NCI-H146 treated with DMSO at 0.1 percent for 48 hours (cell line): ENCODE measurements around the gene LALBA.
"Not testable (repeated sequence)": the region's sequence is repeated elsewhere in the genome, so short reads cannot be mapped to it uniquely, and the experiment has no call there.

Source experiments
- DNase-seq: peaks from one replicate; lab custom pipeline; 2025; ENCODE audit not compliant: unreplicated experiment; lab: John Stamatoyannopoulos, UW

The LALBA gene

DNA sequence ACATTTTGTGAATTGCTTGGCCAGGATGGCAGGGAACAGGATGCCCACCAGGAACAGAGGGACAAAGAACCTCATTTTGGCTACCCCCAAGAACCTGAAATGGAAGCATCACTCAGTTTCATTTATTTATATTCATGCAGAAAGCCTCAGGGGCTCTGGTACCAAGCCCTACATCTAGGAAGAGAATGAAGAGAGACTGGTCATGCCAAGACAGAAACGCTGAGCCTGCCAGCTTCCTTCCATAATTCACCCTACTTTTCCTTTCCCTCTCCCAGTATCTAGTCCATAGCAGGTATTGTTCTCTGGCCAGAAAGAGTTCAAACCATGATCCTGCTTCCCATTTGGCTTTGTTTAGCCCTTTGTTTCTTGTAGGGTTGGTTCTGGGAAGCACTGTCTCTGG lies at the start of gene LALBA:
Gene LALBA (minus strand): TSS at position 101 of the 400 bp plus-strand sequence. CDS start 26 bp downstream, at position 75.
- DNase-seq = no peak

DNA sequence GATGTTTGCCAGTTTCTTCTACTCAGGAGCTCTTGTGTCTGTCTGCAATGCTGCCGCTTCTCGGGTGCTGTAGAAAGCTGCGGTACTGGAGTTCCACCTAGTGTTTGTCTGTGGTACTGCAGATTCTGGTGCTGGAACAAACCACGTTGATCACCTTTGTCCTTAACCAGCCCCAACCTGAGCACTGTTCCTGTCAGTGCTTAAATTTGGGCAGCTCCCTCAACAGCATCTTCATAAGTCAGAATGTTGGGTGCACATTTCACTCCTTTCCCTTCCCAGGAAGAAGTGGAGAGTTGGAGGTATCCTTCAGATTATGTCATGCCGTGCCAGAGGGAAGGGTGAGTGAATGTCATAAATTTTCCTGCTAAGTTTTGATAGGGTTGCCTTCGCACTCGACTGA lies 48.7 kb upstream of the LALBA start:
- peak; percentile 69 for DNase-seq

DNA sequence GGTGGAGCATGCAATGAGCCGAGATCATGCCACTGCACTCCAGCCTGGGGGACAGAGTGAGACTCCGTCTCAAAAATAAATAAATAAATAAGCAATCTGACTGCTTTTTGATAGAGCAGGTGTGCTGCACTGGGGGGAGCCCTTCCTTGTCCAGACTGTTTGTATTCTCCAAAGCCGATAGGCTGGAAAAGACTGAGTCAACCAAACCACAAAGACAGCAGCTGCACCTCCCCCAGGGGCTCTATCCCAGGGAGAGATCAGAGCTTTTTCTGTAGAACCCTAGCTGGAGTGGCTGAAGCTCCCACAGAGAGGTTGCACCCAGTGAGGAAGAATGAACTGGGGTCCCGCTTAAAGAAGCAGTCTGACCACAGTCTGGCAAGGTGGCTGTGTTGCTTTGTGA lies 45.8 kb upstream of the LALBA start:
- DNase-seq = no peak

DNA sequence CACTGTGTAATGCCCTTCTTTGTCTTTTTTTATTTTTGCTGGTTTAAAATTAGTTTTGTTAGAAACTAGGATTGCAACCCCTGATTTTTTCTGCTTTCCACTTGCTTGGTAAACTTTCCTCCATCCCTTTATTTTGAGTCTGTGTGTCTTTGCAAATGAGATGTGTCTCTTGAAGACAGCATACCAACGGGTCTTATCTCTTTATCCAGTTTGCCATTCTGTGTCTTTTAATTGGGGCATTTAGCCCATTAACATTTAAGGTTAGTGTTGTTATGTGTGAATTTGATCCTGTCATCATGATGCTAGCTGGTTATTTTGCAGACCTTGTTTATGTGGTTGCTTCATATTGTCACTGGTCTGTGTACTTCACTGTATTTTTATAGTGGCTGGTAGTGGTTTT lies 43.5 kb upstream of the LALBA start:
- DNase-seq = no peak

DNA sequence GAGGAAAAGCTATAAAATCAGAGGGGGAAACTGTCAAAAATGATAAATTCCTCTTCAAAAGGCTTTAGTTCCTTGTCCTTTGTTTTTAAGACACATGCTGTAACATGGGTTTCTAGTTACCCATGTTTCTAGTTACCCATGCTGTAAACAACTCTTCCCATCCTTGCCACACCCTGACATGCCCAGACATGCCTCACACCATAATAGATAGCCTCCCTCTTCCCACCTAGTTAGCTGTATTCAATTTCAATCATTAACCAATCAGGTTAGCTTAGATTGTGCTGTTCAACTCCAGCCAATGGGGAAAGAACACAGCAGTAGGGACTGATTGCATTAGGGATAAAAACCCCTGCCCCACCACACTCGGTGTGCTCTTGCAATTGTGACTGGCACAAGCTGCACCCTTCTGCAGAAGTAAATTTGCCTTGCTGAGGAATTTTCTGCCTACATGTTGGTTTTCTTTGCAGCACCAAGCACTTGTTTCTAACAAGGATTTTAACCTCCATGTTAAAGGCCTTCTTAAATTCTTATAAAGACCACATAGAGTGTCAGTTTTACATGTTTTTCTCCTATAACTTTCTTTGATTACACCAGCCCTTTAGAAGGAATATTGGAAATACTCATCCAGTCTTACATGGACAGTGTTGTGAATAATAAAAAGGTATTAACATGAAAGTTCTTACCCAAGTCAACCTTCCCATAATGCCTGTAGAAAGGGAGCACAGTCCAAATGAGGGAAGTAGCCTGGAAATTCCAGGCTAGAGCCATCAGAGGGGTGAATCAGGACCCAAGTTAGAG lies 32.5 kb upstream of the LALBA start:
- DNase-seq = no peak

DNA sequence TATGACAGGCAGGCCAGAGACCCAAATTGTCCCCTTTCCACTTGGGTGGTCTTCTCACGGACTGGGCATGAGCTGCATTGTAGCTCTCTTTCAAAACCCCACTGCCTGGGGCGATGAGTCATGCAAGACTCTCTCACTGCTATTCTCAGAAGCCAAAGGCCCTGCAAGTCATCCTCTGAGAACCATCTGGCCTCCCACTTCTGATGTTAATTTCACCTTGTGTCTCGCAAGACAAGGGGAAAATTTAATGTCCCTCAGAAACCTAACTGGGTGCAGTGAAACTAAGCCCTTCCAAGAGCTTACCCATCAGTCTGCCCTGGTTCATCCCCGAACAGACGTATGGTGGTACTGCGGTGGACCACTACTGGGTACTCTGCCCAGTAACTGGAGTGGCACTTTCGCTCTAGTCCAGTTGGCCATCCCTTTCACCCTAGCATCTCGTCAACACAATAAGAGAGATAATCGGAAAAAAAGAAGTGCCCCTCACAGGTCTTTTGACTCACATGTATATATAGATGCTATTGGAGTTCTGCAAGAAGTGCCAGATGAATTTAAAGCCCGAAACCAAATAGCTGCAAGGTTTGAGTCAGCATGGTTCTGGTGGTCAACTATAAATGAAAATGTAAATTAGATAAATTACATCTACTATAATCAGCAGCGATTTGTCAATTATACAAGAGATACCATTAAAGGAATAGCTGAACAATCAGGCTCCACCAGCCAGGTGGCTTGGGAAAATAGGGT lies 31.3 kb upstream of the LALBA start:
- DNase-seq = no peak

DNA sequence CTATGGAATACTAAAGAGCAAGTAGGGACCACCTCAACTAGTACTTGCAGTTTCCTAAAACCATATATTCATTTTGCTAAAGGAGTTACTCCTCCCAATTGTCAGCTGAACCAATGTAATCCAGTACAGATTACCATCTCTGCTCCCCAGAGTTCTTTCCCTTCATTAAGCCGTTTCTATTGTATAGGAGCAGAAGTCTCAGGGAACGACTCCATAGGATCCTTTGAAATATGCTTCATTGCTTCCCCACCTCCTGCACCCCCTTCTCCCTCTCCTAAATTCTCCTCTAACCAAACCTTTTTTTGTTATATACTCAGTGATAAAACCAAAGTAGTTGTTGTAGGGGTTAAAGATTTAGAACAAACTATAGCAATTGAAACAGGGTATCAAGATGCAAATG lies 30.7 kb upstream of the LALBA start:
- DNase-seq = no peak

DNA sequence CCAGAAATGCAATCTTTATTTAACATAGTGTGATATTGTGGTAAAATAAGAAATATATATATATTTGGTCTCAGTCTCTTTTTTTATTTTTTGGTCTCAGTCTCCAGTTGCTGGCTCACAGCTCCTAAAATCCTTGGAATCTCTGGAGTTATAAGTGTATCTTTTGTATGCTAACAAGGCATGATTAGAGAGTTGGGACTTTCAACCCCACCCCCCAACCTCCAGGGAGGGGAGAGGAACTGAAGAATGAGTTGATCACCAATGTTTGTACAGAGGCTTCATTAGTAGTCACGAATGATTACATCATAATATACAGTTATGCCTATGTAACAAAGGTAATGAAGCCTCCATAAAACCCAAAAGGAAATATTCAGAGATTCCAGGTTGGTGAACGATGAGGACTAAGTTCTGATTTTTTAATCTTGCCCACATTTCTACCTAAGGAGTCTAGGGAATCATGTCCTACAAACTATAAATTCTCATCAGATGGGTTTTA lies 22.8 kb upstream of the LALBA start:
- no peak for DNase-seq

DNA sequence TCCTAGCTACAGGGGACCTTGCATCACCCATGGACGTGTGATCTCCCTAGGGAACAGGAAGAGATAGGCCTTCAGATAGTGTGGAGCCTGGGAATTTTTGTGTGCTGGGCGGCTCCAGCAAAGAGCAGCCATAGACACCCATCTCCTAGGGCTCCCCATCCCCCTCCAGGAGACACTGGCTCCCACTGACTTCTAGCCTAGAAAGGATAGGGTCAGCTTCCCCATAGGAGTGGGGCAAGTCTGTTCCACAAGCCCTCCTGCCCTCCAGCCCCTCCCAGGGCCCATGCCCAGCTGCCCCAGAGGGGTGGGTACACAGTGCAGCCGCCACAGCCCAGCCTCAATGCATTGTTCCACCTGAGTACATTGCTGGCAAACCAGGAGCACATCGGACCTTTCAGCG lies 16.5 kb upstream of the LALBA start:
- no peak for DNase-seq

DNA sequence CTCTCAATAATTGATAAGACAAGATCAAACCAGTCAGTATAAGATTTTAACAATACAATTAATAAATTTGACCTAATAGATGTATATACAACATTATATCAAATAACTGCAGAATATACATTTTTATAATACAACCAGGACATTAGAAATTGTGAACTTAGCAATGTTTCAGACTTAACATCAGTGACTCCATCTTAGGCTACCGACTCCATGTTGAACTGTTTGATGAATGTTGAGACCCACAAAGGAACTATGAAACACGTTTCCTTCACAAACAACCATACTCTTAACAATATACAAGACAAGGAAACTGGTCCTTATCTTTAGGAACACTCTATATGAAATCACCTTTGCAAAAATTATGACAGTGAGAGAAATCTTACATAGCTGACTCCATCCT lies 13.9 kb upstream of the LALBA start:
- DNase-seq = no peak

DNA sequence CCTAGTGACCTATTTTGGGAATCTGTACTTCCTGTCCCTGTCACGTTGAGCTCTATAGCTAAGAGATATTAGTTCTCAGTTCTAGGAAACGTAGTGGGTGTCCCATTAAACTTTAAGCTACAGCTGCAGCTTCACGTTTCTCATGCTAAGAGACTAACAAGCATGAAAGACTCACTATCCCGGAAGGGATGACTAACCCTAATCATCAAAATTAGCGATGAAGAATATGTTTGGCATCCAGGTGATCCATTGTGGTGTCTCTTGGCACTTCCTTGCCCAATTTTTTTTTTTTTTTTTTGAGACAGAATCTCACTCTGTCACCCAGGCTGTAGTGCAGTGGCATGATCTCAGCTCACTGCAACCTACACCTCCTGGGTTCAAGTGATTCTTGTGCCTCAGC lies 11.0 kb upstream of the LALBA start:
- DNase-seq = no peak

DNA sequence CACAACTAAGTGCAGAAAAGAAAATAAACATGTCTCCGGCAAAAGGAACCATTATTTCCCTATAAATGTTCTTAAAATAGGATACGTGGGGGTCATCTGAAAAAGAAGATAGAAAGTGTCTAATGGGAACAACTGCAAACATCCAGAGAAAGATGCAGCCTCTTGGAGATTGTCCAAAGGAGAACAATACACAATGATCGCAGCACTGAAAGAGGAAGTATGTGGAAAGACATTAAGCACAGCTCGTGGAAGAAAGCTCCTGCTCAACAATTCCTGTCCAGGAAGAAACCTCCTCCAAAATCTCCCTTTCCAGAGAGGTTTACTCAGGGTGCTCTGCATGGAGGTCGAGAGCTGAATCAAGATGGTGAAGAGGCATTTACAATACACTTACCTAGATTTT lies 2.5 kb upstream of the LALBA start:
- DNase-seq = no peak

DNA sequence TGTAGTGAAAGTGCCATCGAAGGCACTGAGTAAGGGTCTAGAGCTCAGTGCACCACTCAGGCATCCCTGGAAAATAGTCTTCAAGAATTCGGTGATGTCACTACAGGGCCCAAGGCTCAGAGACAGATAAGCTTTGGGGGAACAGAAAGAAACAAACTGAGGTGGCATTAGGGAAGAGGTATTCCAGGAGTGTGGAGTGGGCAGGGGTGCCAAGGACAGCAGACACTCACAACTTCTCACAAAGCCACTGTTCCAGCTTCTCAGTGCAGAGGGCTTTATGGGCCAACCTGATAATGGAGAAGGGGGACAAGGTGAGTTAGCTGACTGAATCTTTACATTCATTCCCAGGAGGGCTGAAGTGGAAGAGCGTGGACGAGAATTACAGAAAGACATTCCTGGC lies 2.1 kb downstream of the LALBA start:
- DNase-seq = no peak

DNA sequence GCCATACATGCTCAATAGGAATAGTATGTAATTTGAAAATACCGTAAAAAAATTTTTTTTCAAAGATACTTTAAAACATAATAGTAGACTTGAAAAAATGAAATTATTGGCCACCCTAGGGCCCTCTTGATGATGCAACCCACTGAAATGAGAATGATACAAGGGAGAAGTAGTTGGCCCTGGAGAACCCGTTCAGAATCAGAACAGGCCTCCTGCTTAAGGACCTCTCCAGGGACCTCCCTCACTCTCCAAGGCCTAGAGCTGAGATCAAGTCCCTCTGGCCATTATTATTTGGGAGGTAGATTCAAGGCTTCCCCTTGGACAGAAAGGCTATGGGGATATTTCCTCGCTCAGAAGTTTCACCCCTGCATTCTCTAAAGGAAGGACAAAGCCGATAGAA lies 11.9 kb downstream of the LALBA start:
- no peak for DNase-seq

DNA sequence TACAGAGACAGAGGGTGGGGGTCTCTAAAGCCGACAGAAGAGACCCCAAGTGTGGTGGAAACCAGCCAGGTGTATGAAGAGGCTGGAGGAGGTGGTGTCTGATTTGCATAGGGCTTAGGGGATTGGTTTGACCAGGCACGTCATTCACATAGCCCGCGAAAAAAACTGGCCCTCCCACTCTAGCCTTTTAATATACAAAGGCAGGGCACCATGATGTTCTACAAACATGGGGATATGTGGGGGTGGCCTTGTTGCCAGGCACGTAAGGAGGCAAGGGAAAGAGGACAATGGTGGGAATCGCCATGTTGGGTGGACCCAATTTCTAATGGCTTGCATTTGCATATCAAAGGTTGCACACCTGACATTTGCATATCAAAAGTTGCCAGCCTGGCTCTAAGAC lies 13.2 kb downstream of the LALBA start:
- DNase-seq = no peak

DNA sequence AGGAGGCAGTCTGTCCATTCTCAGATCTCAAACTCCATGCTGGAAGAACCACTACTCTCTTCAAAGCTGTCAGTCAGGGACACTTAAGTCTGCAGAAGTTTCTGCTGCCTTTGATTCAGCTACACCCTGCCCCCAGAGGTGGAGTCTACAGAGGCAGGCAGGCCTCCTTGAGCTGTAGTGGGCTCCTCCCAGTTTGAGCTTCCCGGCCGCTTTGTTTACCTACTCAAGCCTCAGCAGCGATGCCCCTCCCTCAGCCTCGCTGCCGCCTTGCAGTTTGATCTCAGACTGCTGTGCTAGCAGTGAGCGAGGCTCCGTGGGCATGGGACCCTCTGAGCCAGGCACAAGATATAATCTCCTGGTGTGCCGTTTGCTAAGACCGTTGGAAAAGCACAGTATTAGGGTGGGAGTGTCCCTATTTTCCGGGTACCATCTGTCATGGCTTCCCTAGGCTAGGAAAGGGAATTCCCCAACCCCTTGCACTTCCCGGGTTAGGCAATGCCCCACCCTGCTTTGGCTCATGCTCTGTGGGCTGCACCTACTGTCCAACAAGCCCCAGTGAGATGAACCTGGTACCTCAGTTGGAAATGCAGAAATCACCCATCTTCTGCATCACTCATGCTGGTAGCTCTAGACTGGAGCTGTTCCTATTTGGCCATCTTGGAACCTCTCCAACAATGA lies 16.0 kb downstream of the LALBA start:
- DNase-seq = not testable (repeated sequence)

DNA sequence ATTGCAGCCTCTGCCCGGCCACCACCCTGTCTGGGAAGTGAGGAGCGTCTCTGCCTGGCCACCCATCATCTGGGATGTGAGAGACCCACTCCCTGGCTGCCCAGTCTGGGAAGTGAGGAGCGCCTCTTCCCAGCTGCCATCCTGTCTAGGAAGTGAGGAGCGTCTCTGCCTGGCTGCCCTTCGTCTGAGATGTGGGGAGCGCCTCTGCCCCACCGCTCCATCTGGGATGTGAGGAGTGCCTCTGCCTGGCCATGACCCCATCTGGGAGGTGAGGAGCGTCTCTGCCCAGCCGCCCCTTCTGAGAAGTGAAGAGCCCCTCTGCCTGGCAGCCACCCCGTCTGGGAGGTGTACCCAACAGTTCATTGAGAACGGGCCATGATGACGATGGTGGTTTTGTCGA lies 18.2 kb downstream of the LALBA start:
- DNase-seq = not testable (repeated sequence)

DNA sequence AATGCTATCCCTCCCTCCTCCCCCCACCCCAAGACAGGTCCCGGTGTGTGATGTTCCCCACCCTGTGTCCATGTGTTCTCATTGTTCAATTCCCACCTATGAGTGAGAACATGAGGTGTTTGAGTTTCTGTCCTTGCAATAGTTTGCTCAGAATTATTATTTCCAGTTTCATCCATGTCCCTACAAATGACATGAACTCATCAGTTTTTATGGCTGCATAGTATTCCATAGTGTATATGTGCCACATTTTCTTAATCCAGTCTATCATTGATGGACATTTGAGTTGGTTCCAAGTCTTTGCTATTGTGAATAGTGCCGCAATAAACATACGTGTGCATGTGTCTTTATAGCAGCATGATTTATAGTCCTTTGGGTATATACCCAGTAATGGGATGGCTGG lies 22.8 kb downstream of the LALBA start:
- DNase-seq = not testable (repeated sequence)

DNA sequence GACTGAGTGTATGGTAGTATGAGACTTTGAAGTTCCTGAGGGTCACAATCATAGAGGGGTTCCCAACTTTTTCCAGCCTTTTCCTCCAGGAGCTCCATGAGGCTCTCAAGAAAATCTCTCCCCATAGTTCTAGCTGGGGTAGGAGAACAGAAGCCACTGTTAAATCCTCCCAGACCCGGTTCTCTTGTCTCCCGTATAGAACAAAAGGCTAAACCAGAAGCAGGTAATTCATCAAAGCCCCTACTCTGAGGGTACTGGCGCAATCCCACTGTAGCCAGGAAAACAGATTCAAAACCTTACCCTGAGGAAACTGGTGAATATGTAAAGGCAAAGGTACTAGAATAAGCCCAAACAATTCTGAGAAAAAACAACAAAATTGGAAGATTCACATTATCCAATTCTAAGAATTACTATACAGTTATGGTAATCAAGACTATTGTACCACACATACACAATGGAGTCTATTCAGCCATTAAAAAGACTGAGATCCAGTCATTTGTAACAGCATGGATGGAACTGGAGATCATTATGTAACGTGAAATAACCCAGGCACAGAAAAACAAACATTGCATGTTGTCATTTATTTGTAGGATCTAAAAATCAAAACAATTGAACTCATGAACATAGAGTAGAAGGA lies 23.9 kb downstream of the LALBA start:
- DNase-seq = no peak

DNA sequence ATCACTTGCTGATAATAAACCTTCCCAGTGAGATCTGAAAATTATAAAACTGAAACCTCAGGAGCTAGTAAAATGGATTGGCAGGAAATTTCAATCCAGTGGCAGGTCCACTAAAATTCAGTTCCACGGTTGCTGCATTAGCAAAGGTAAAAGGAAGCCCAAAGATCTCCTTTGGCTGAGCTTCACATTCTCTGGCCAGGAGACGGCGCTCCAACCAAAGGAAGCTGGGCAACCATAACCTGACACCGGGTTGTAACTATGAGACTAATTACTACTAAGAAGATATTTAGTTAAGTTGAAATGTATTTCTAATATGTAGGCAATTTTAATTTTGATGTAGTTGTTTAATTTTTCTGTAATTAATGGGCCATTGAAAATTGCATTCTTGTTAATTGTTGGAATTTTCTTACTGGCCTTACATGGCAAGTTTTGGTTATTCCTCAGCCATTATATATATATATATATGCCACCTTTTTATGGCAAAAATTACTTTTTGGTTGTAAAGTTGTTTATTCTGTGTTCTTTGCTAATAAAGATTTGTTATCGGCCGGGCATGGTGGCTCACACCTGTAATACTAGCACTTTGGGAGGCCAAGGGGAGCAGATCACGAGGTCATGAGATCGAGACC lies 27.4 kb downstream of the LALBA start:
- peak; percentile 9 for DNase-seq

DNA sequence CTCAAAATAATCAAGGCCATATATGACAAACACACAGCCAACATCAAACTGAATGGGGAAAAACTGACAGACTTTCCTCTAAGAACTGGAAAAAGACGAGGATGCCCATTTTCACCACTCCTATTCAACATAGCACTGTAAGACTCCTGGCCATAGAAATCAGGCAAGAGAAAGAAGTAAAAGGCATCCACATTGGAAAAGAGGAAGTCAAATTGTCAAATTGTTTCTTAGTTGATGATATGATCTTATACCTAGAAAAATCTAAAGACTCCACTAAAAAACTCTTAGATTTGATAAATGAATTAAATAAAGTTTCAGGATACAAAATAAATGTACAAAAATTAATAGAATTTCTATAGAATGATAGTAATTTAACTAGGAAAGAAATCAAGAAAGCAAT lies 33.2 kb downstream of the LALBA start:
- DNase-seq = no peak
